HG02884 (cell line): ENCODE results near the gene KRT9.
"Not testable (repeated sequence)": the region's sequence is repeated elsewhere in the genome, so short reads cannot be mapped to it uniquely, and the experiment has no call there.

Source experiments
- ATAC-seq: cut with Tn5 transposase; IDR thresholded peaks from one replicate; pipeline ENCODE4 v1.9.1; 2021; ENCODE audit warnings: mild to moderate bottlenecking, moderate library complexity; ENCODE audit not compliant: unreplicated experiment

The KRT9 gene

GRCh38 chr17:41547921-41548843, 23.7 kb downstream of the KRT9 start:
- no peak for ATAC-seq

- ATAC-seq: no peak
Measured at GRCh38 chr17:41547378-41547841, 24.4 kb downstream of the KRT9 start.

GRCh38 chr17:41546819-41547218, 25.0 kb downstream of the KRT9 start:
- no peak for ATAC-seq

- ATAC-seq: no peak
Measured at GRCh38 chr17:41545829-41546410, 25.9 kb downstream of the KRT9 start.

GRCh38 chr17:41544935-41545334, 26.9 kb downstream of the KRT9 start:
- no peak for ATAC-seq

- no peak for ATAC-seq
Measured at GRCh38 chr17:41544491-41544892, 27.4 kb downstream of the KRT9 start.

- ATAC-seq: not testable (repeated sequence)
Measured at GRCh38 chr17:41542786-41543185, 29.1 kb downstream of the KRT9 start.

GRCh38 chr17:41542357-41542756, 29.5 kb downstream of the KRT9 start:
- ATAC-seq: no peak

- ATAC-seq: no peak
Measured at GRCh38 chr17:41540921-41541625, 30.8 kb downstream of the KRT9 start.

- no peak for ATAC-seq
Measured at GRCh38 chr17:41539979-41540701, 31.7 kb downstream of the KRT9 start.

GRCh38 chr17:41539071-41539492, 32.8 kb downstream of the KRT9 start:
- ATAC-seq: no peak

GRCh38 chr17:41538565-41538991, 33.3 kb downstream of the KRT9 start:
- ATAC-seq: no peak

GRCh38 chr17:41537990-41538389, 33.9 kb downstream of the KRT9 start:
- no peak for ATAC-seq

- ATAC-seq: no peak
Measured at GRCh38 chr17:41537614-41537954, 34.3 kb downstream of the KRT9 start.

- no peak for ATAC-seq
Measured at GRCh38 chr17:41536741-41537613, 34.9 kb downstream of the KRT9 start.

GRCh38 chr17:41535764-41536481, 35.9 kb downstream of the KRT9 start:
- ATAC-seq: no peak

GRCh38 chr17:41534899-41535546, 36.8 kb downstream of the KRT9 start:
- no peak for ATAC-seq

- no peak for ATAC-seq
Measured at GRCh38 chr17:41533613-41534012, 38.2 kb downstream of the KRT9 start.
